HepG2 (cell line): Measurements from ENCODE around the gene CARD9. TPM values are rescaled to one million over a fixed set of nuclear protein-coding genes. Genes with fewer than 3 reads are reported as not detected.

ENCODE experiments used
- ESRRA ChIP-seq: sonication (generic); formaldehyde crosslinking; IDR thresholded peaks from 2 replicates; pipeline ENCODE4 v1.5.1; 2020; ENCODE audit warnings: mild to moderate bottlenecking, low read depth, missing genetic modification reagents
- GABPB1 ChIP-seq: IDR thresholded peaks from 2 replicates; pipeline ENCODE4 v1.6.1; 2016; ENCODE audit warnings: mild to moderate bottlenecking, missing genetic modification reagents, moderate library complexity, missing compliant biosample characterization
- GTF2F1 ChIP-seq: fragments of 150-350 bp; IDR thresholded peaks from 2 replicates; pipeline ENCODE4 v1.6.1; 2014; ENCODE audit warnings: low read length
- HNRNPH1 ChIP-seq: fragments of 200-400 bp; formaldehyde crosslinking; optimal IDR thresholded peaks from 2 replicates; pipeline ENCODE3; 2017; ENCODE audit warnings: mild to moderate bottlenecking, low read depth, low read length
- HOXA9 ChIP-seq: sonication (generic); formaldehyde crosslinking; IDR thresholded peaks from 2 replicates; pipeline ENCODE4 v1.8.1; 2022; ENCODE audit warnings: missing genetic modification reagents, mild to moderate bottlenecking, moderate library complexity, borderline replicate concordance
- MAFF ChIP-seq: IDR thresholded peaks from 2 replicates; pipeline ENCODE4 v1.6.1; 2011; ENCODE audit warnings: low read depth, low read length, improper control_type of control experiment
- ONECUT2 ChIP-seq: sonication (generic); formaldehyde crosslinking; IDR thresholded peaks from 2 replicates; pipeline ENCODE4 v1.4.0; 2020; ENCODE audit warnings: missing genetic modification reagents
- PHF5A ChIP-seq: IDR thresholded peaks from one replicate; pipeline ENCODE4 v1.6.1; 2018; ENCODE audit warnings: low read depth, missing genetic modification reagents; ENCODE audit not compliant: unreplicated experiment
- SCMH1 ChIP-seq: sonication (generic); formaldehyde crosslinking; IDR thresholded peaks from 2 replicates; pipeline ENCODE4 v1.9.0; 2021; ENCODE audit warnings: missing genetic modification reagents, mild to moderate bottlenecking, borderline replicate concordance
- SIX1 ChIP-seq: sonication (generic); formaldehyde crosslinking; IDR thresholded peaks from 2 replicates; pipeline ENCODE4 v1.4.0; 2020; ENCODE audit warnings: missing genetic modification reagents, borderline replicate concordance
- STAT5B ChIP-seq: sonication (generic); formaldehyde crosslinking; IDR thresholded peaks from 2 replicates; pipeline ENCODE4 v1.4.0; 2020; ENCODE audit warnings: missing genetic modification reagents
- TAF1 ChIP-seq: sonication (generic); formaldehyde crosslinking; IDR thresholded peaks from 2 replicates; pipeline ENCODE4 v1.4.0; 2020; ENCODE audit warnings: missing genetic modification reagents
- ZNF282 ChIP-seq: fragments of 450-650 bp; IDR thresholded peaks from 2 replicates; pipeline ENCODE4 v1.6.1; 2018; ENCODE audit not compliant: partially characterized antibody
- ZNF333 ChIP-seq: sonication (generic); formaldehyde crosslinking; IDR thresholded peaks from 2 replicates; pipeline ENCODE4 v1.4.0; 2020; ENCODE audit warnings: mild to moderate bottlenecking, missing genetic modification reagents, borderline replicate concordance
- ZNF557 ChIP-seq: sonication (generic); formaldehyde crosslinking; IDR thresholded peaks from 2 replicates; pipeline ENCODE4 v1.4.0; 2020; ENCODE audit warnings: missing genetic modification reagents
- ZNF652 ChIP-seq: IDR thresholded peaks from 2 replicates; pipeline ENCODE4 v1.6.1; 2016; ENCODE audit warnings: low read depth, borderline replicate concordance
- ZNF879 ChIP-seq: sonication (generic); formaldehyde crosslinking; IDR thresholded peaks from 2 replicates; pipeline ENCODE4 v1.8.1; 2023; ENCODE audit warnings: missing genetic modification reagents
- polyA plus RNA-seq, 8 experiments: library from polyadenylated mRNA; depleted of rRNA in 3 of 8; stranded (reverse) in 7 of 8; unstranded in 1 of 8; fragments of >200 nt; fragmentation: Illumina TruSeq in 4 of 8; extraction: Trizol in 4 of 8; gene quantifications; 2 replicates each; pipeline versions ENCODE4 v1.2.1 to v1.2.3, GENCODE V29; 2011 to 2016; ENCODE audit warnings: low read depth in 4 of 8, missing spikeins in 1 of 8, mixed read lengths in 1 of 8; ENCODE audit not compliant: insufficient read depth in 1 of 8
- total RNA-seq, 5 experiments: library from RNA; depleted of rRNA; stranded (reverse); fragments of >200 nt; fragmentation: Illumina TruSeq; extraction: Trizol; gene quantifications; 2 replicates each; pipeline ENCODE4 v1.2.3, GENCODE V29; 2016; ENCODE audit warnings: low read depth in 1 of 5
- TF ChIP-seq, protein P1 (sequence below): sonication (generic); formaldehyde crosslinking; IDR thresholded peaks from 2 replicates; pipeline ENCODE4 v1.4.0; 2020; ENCODE audit warnings: missing genetic modification reagents, mild to moderate bottlenecking, borderline replicate concordance
- TF ChIP-seq, protein P2 (sequence below): sonication (generic); formaldehyde crosslinking; IDR thresholded peaks from 2 replicates; pipeline ENCODE4 v1.5.1; 2020; ENCODE audit warnings: mild to moderate bottlenecking, missing genetic modification reagents
- TF ChIP-seq, protein P3 (sequence below): sonication (generic); formaldehyde crosslinking; IDR thresholded peaks from 2 replicates; pipeline ENCODE4 v1.9.0; 2022; ENCODE audit warnings: low read depth, missing genetic modification reagents
- TF ChIP-seq, protein P4 (sequence below): IDR thresholded peaks from 2 replicates; pipeline ENCODE4 v1.6.1; 2016; ENCODE audit warnings: control low read depth

CARD9 gene
- total and polyA plus RNA-seq, 2 of the 13 experiments (the other 11 are each of a cell fraction or from before 2014, with no cell fraction given) = 3.3 to 7.4 TPM

DNA sequence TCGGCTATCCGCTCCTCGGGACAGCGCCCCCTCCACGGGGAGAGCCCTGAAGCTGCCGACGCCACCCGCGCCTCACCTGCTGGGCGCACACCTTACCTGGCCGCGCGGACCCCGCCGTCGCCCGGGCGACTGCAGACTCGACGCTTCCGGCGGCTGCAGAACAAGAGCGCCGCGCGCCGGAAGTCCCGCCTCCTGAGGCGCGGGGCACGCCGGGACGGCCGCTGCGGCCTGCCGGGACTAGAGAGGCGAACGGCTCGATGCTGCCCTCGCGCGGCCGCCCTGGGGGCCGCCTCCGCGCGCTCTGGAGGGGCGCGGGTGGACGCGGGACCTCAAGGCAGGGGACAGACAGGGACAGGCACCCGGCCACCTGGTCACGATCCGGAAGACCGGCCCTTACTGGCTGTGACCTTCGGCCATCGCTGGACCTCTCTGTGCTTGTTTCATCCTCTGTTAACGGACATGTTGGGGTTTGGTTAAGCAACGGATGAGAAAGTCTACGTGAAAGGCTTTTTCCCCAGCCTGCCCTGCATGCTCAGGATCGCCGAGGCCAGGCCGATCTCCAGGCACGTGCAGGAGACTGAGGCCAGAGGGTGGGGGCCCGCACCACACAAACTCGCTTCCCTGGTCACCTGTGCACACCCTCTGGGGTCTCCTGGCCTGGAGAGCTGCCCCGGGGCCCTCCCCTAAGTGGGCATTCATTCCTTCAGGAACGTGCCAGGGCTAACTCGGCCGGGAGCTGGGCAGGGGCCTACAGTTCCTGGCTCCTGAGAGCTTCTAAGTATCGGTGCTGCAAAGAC lies 26.8 kb upstream of the CARD9 start, which contains the start of gene SNAPC4 (continued):
- TF ChIP-seq SIX1 (CRISPR knock-in tag) (no peak), GTF2F1 (no peak), PHF5A (CRISPR knock-in tag) (peak; percentile 51), ZNF282 (no peak), MAFF (no peak), ZNF333 (no peak), ZNF557 (CRISPR knock-in tag) (no peak), ESRRA (CRISPR knock-in tag) (no peak), SCMH1 (no peak), HNRNPH1 (no peak), GABPB1 (CRISPR knock-in tag) (peak; percentile 94), HOXA9 (CRISPR knock-in tag) (0 out of 2 replicates have a peak, but pooled peaks have one; percentile 44), TAF1 (CRISPR knock-in tag) (peak; percentile 82), STAT5B (no peak), ZNF879 (CRISPR knock-in tag) (no peak), ONECUT2 (CRISPR knock-in tag) (no peak), ZNF652 (no peak)
- TF ChIP-seq, protein P1, sequence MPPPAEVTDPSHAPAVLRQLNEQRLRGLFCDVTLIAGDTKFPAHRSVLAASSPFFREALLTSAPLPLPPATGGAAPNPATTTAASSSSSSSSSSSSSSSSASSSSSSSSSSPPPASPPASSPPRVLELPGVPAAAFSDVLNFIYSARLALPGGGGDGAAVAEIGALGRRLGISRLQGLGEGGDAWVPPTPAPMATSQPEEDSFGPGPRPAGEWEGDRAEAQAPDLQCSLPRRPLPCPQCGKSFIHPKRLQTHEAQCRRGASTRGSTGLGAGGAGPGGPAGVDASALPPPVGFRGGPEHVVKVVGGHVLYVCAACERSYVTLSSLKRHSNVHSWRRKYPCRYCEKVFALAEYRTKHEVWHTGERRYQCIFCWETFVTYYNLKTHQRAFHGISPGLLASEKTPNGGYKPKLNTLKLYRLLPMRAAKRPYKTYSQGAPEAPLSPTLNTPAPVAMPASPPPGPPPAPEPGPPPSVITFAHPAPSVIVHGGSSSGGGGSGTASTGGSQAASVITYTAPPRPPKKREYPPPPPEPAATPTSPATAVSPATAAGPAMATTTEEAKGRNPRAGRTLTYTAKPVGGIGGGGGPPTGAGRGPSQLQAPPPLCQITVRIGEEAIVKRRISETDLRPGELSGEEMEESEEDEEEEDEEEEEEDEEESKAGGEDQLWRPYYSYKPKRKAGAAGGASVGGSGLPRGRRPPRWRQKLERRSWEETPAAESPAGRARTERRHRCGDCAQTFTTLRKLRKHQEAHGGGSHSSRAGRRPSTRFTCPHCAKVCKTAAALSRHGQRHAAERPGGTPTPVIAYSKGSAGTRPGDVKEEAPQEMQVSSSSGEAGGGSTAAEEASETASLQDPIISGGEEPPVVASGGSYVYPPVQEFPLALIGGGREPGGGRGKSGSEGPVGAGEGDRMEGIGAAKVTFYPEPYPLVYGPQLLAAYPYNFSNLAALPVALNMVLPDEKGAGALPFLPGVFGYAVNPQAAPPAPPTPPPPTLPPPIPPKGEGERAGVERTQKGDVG = no peak; the same call in 1 of the 2 replicates
- TF ChIP-seq, protein P2, sequence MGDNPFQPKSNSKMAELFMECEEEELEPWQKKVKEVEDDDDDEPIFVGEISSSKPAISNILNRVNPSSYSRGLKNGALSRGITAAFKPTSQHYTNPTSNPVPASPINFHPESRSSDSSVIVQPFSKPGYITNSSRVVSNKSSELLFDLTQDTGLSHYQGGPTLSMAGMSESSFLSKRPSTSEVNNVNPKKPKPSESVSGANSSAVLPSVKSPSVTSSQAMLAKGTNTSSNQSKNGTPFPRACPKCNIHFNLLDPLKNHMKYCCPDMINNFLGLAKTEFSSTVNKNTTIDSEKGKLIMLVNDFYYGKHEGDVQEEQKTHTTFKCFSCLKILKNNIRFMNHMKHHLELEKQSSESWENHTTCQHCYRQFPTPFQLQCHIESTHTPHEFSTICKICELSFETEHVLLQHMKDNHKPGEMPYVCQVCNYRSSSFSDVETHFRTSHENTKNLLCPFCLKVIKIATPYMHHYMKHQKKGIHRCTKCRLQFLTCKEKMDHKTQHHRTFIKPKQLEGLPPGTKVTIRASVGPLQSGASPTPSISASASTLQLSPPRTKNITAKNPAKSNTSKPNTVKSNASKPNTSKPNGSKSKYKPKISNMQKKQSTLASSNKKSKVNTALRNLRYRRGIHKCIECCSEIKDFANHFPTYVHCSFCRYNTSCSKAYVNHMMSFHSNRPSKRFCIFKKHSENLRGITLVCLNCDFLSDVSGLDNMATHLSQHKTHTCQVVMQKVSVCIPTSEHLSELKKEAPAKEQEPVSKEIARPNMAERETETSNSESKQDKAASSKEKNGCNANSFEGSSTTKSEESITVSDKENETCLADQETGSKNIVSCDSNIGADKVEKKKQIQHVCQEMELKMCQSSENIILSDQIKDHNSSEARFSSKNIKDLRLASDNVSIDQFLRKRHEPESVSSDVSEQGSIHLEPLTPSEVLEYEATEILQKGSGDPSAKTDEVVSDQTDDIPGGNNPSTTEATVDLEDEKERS (CRISPR knock-in tag) = no peak
- TF ChIP-seq, protein P3, sequence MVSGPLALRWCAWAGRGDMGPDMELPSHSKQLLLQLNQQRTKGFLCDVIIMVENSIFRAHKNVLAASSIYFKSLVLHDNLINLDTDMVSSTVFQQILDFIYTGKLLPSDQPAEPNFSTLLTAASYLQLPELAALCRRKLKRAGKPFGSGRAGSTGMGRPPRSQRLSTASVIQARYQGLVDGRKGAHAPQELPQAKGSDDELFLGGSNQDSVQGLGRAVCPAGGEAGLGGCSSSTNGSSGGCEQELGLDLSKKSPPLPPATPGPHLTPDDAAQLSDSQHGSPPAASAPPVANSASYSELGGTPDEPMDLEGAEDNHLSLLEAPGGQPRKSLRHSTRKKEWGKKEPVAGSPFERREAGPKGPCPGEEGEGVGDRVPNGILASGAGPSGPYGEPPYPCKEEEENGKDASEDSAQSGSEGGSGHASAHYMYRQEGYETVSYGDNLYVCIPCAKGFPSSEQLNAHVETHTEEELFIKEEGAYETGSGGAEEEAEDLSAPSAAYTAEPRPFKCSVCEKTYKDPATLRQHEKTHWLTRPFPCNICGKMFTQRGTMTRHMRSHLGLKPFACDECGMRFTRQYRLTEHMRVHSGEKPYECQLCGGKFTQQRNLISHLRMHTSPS (CRISPR knock-in tag) = no peak
- TF ChIP-seq, protein P4, sequence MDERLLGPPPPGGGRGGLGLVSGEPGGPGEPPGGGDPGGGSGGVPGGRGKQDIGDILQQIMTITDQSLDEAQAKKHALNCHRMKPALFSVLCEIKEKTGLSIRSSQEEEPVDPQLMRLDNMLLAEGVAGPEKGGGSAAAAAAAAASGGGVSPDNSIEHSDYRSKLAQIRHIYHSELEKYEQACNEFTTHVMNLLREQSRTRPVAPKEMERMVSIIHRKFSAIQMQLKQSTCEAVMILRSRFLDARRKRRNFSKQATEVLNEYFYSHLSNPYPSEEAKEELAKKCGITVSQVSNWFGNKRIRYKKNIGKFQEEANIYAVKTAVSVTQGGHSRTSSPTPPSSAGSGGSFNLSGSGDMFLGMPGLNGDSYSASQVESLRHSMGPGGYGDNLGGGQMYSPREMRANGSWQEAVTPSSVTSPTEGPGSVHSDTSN = no peak
